Activated B cell treated with CpG ODN at 0.5 μM for 24 hours (primary cell): ENCODE measurements around the gene CLDN11. TPM values are rescaled to one million over a fixed set of nuclear protein-coding genes. Genes with fewer than 3 reads are reported as not detected.

Experiments
- ATAC-seq: fragments of 200-7000 bp; cut with Tn5 transposase; one replicate; pipeline ENCODE4 v1.10.0; 2021; ENCODE audit warnings: low read depth, mild to moderate bottlenecking, moderate library complexity
- CTCF ChIA-PET: fragments of 350-600 bp; sonication (Branson Sonifier 250); formaldehyde crosslinking; loops from one replicate; lab custom pipeline; 2021; ENCODE audit warnings: antibody characterized with exemption; lab: Charles Lee
- POLR2A ChIA-PET: fragments of 350-600 bp; sonication (Branson Sonifier 250); formaldehyde crosslinking; loops from one replicate; lab custom pipeline; 2021; ENCODE audit warnings: antibody characterized with exemption; lab: Charles Lee
- DNase-seq: peaks from one replicate; pipeline ENCODE4 v3.0.0; 2022
- H3K27ac Mint-ChIP-seq: one replicate; pipeline ENCODE4 v1.8.0; 2020; ENCODE audit warnings: mixed read lengths
- H3K27me3 Mint-ChIP-seq: one replicate; pipeline ENCODE4 v1.8.0; 2021; ENCODE audit warnings: mixed read lengths
- H3K36me3 Mint-ChIP-seq: one replicate; pipeline ENCODE4 v1.8.0; 2021; ENCODE audit warnings: low read depth, mixed read lengths
- H3K4me1 Mint-ChIP-seq: one replicate; pipeline ENCODE4 v1.8.0; 2021; ENCODE audit warnings: mixed read lengths
- H3K4me3 Mint-ChIP-seq: one replicate; pipeline ENCODE4 v1.8.0; 2020; ENCODE audit warnings: mild to moderate bottlenecking, mixed read lengths
- H3K9me3 Mint-ChIP-seq: one replicate; pipeline ENCODE4 v1.8.0; 2020; ENCODE audit warnings: mixed read lengths
- intact Hi-C: fragments of 100-400 bp; cut with micrococcal nuclease; formaldehyde crosslinking; loops from one replicate; pipeline ENCODE4 v1.15.1; 2024
- total RNA-seq: library from RNA; stranded (reverse); gene quantifications from 2 replicates; pipeline ENCODE4 v1.2.3, GENCODE V29; 2022
- TF ChIP-seq, protein P1 (sequence below): fragments of 200-600 bp; IDR thresholded peaks from one replicate; pipeline ENCODE4 v1.8.0; 2022; ENCODE audit warnings: antibody characterized with exemption, mild to moderate bottlenecking

Gene CLDN11
- total RNA-seq, 1 donor from 2014 or later: 0.69 TPM

DNA sequence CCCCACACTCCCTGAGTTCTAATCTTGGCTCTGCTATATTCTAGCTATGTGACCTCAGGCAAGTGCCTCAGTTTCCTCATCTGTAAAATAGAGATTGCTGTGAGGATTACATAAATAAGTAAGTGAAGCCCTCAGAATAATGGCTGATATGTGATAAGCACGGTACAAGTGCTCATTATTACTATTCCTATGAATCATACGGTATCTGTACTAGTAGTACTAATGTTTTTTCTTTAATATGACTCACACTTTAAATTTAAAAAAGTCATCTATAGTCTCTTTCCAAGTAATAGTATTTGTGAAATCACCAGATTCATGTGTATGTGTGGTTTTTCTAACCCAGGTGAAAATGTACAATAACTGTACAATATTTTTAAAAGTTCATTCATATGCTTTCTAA lies 58.7 kb downstream of the CLDN11 start:
- ChIA-PET CTCF (no interaction called here), POLR2A (no interaction called here)
- Mint-ChIP-seq H3K27ac (no peak overlapping the region), H3K4me1 (no peaks in the 10 kb centered on the region), H3K9me3 (no peaks in the 10 kb centered on the region), H3K4me3 (no peak overlapping the region), H3K27me3 (peaks cover 23% of the 10 kb centered on the region), H3K36me3 (no peaks in the 10 kb centered on the region)
- DNase-seq: no peak
- intact Hi-C loops: no loop called here
- TF ChIP-seq, protein P1, sequence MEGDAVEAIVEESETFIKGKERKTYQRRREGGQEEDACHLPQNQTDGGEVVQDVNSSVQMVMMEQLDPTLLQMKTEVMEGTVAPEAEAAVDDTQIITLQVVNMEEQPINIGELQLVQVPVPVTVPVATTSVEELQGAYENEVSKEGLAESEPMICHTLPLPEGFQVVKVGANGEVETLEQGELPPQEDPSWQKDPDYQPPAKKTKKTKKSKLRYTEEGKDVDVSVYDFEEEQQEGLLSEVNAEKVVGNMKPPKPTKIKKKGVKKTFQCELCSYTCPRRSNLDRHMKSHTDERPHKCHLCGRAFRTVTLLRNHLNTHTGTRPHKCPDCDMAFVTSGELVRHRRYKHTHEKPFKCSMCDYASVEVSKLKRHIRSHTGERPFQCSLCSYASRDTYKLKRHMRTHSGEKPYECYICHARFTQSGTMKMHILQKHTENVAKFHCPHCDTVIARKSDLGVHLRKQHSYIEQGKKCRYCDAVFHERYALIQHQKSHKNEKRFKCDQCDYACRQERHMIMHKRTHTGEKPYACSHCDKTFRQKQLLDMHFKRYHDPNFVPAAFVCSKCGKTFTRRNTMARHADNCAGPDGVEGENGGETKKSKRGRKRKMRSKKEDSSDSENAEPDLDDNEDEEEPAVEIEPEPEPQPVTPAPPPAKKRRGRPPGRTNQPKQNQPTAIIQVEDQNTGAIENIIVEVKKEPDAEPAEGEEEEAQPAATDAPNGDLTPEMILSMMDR: no peak
- ATAC-seq: no peak

DNA sequence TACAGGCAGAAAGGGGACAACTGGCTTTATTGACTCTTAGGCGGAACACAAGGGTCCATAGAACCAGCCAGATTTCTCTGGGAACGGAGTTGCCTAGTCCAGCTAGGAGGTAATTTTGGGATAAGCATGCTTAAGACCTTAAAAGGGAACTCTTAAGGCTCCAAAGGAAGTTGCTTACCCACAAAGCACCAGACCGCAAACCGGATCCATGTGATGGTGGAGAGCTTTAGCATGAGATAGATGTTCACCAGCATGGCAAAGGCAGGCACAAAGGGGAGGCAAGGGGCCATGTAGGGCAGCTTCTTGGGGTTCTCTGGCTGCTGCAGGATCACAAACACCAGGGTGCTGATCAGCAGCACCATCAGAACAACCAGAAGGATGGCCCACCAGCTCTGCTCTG lies 61.4 kb downstream of the CLDN11 start:
- H3K4me3 Mint-ChIP-seq: no peak overlapping the region

GRCh38 chr3:170482199-170482598 lies 63.5 kb downstream of the CLDN11 start:
- Mint-ChIP-seq H3K27ac (no peak overlapping the region), H3K4me3 (no peak overlapping the region), H3K9me3 (no peaks in the 10 kb centered on the region), H3K36me3 (no peaks in the 10 kb centered on the region), H3K4me1 (no peaks in the 10 kb centered on the region), H3K27me3 (peaks cover 24% of the 10 kb centered on the region)
- TF ChIP-seq, protein P1: no peak
- no peak for ATAC-seq
- intact Hi-C loops: no loop called here
- POLR2A ChIA-PET: no interaction called here
- DNase-seq: no peak
- CTCF ChIA-PET: no interaction called here

More for the DNA sequence above, 61.4 kb downstream of the CLDN11 start:
- intact Hi-C loops: no loop called here
- ChIA-PET CTCF (no interaction called here), POLR2A (no interaction called here)
- Mint-ChIP-seq H3K9me3 (no peaks in the 10 kb centered on the region), H3K36me3 (no peaks in the 10 kb centered on the region), H3K4me1 (no peaks in the 10 kb centered on the region), H3K27ac (no peak overlapping the region), H3K27me3 (peaks cover 13% of the 10 kb centered on the region)
- DNase-seq (no peak), ATAC-seq (no peak)
- TF ChIP-seq, protein P1: no peak

GRCh38 chr3:170483485-170484262 lies 65.0 kb downstream of the CLDN11 start:
- TF ChIP-seq, protein P1: no peak
- Mint-ChIP-seq H3K4me1 (no peaks in the 10 kb centered on the region), H3K9me3 (no peaks in the 10 kb centered on the region), H3K27ac (no peak overlapping the region), H3K4me3 (no peak overlapping the region), H3K27me3 (peaks cover 29% of the 10 kb centered on the region), H3K36me3 (no peaks in the 10 kb centered on the region)
- ATAC-seq (no peak), DNase-seq (no peak)
- POLR2A ChIA-PET: no interaction called here
- CTCF ChIA-PET: no interaction called here
- intact Hi-C loops: no loop called here

Other genes starting within 250 kb of the CLDN11 start
- 105 TPM in 2 replicates for gene PHC3, start 237.1 kb upstream of the CLDN11 start, total RNA-seq
- gene PRKCI, start 196.4 kb upstream of the CLDN11 start, total RNA-seq: 6.6 and 6.9 TPM in 2 replicates
- gene SKIL, start 61.2 kb upstream of the CLDN11 start, total RNA-seq: 112 and 123 TPM in 2 replicates
- not detected in 2 replicates for gene SLC7A14, start 167.2 kb downstream of the CLDN11 start, total RNA-seq